B cell (primary cell): Measurements from ENCODE around the gene TGM6. TPM values are rescaled to one million over a fixed set of nuclear protein-coding genes. Genes with fewer than 3 reads are reported as not detected.

Source experiments
- ATAC-seq: fragments of 200-7000 bp; cut with Tn5 transposase; one replicate; pipeline ENCODE4 v1.10.0; 2021; ENCODE audit warnings: low read depth, mild to moderate bottlenecking, moderate number of reproducible peaks, moderate library complexity
- CTCF ChIA-PET: fragments of 350-600 bp; sonication (Branson Sonifier 250); formaldehyde crosslinking; loops from one replicate; lab custom pipeline; 2021; ENCODE audit warnings: antibody characterized with exemption, inconsistent platforms; lab: Charles Lee
- POLR2A ChIA-PET: fragments of 350-600 bp; sonication (Branson Sonifier 250); formaldehyde crosslinking; loops from one replicate; lab custom pipeline; 2021; ENCODE audit warnings: antibody characterized with exemption; lab: Charles Lee
- DNase-seq: peaks from one replicate; pipeline ENCODE4 v3.0.0; 2013
- H2AFZ ChIP-seq: 2 replicates; pipeline ENCODE4 v1.6.1; 2012; ENCODE audit warnings: mild to moderate bottlenecking, low read depth, low read length; ENCODE audit not compliant: insufficient read depth, poor library complexity, severe bottlenecking
- H3K27ac ChIP-seq, 2 donors: 1 replicate in 1 of 2; 2 replicates in 1 of 2; pipeline ENCODE4 v1.5.1; 2012 to 2013; ENCODE audit warnings: low read length in 2 of 2, mild to moderate bottlenecking in 2 of 2, moderate library complexity in 1 of 2
- H3K27me3 ChIP-seq, 4 experiments: fragments of 200-600 bp in 1 of 4; sonication (generic) in 1 of 4; replicated peaks in 1 of 4; 1 replicate in 2 of 4; 2 replicates in 2 of 4; pipeline versions ENCODE4 v1.6.1 to v1.7.0; 2013 to 2016; ENCODE audit warnings: low read length in 3 of 4, mild to moderate bottlenecking in 2 of 4, mixed read lengths in 1 of 4, moderate library complexity in 1 of 4; ENCODE audit not compliant: insufficient read depth in 4 of 4, control insufficient read depth in 3 of 4; ENCODE audit errors: control extremely low read depth in 1 of 4
- H3K36me3 ChIP-seq, 2 experiments: replicated peaks in 1 of 2; 1 replicate in 1 of 2; 2 replicates in 1 of 2; pipeline versions ENCODE4 v1.6.1 to v1.7.1; 2013; ENCODE audit warnings: low read length in 1 of 2; ENCODE audit not compliant: insufficient read depth in 2 of 2, control insufficient read depth in 1 of 2; ENCODE audit errors: control extremely low read depth in 1 of 2, extremely low read depth in 1 of 2
- H3K4me1 ChIP-seq, 2 donors: fragments of 200-600 bp in 1 of 2; sonication (generic) in 1 of 2; 1 replicate in 1 of 2; 2 replicates in 1 of 2; pipeline versions ENCODE4 v1.5.1 to v1.6.1; 2013 to 2017; ENCODE audit warnings: low read length in 2 of 2; ENCODE audit not compliant: control insufficient read depth in 2 of 2, insufficient read depth in 2 of 2
- H3K4me2 ChIP-seq: replicated peaks from 2 replicates; pipeline ENCODE3; 2012; ENCODE audit warnings: mild to moderate bottlenecking, low read depth, low read length; ENCODE audit not compliant: poor library complexity, severe bottlenecking
- H3K4me3 ChIP-seq, 5 experiments: fragments of 200-600 bp in 1 of 5; sonication (generic) in 1 of 5; 1 replicate in 3 of 5; 2 replicates in 2 of 5; pipeline versions ENCODE4 v1.5.1 to v1.7.0; 2011 to 2016; ENCODE audit warnings: low read length in 4 of 5, mild to moderate bottlenecking in 4 of 5, low read depth in 2 of 5, control low read depth in 1 of 5, moderate library complexity in 1 of 5; ENCODE audit not compliant: insufficient read depth in 1 of 5; ENCODE audit errors: control extremely low read depth in 1 of 5, extremely low read depth in 1 of 5
- H3K79me2 ChIP-seq: fragments of 200-600 bp; sonication (generic); one replicate; pipeline ENCODE4 v1.6.0; 2016; ENCODE audit warnings: low read length; ENCODE audit not compliant: control insufficient read depth, insufficient read depth
- H3K9ac ChIP-seq: fragments of 200-600 bp; sonication (generic); 2 replicates; pipeline ENCODE4 v1.6.1; 2017; ENCODE audit warnings: mild to moderate bottlenecking, low read length, moderate library complexity
- H3K9me3 ChIP-seq, 3 donors: one replicate each; pipeline versions ENCODE4 v1.6.1 to v1.7.1; 2013; ENCODE audit warnings: low read length in 2 of 3; ENCODE audit not compliant: control insufficient read depth in 2 of 3, insufficient read depth in 1 of 3; ENCODE audit errors: control extremely low read depth in 1 of 3
- H4K20me1 ChIP-seq: 2 replicates; pipeline ENCODE4 v1.6.0; 2012; ENCODE audit warnings: mild to moderate bottlenecking, low read length; ENCODE audit not compliant: insufficient read depth, control insufficient read depth, poor library complexity, severe bottlenecking
- H3K27ac Mint-ChIP-seq: one replicate; pipeline ENCODE4 v1.8.0; 2021; ENCODE audit warnings: mixed read lengths
- H3K27me3 Mint-ChIP-seq: one replicate; pipeline ENCODE4 v1.8.0; 2021; ENCODE audit warnings: mixed read lengths
- H3K4me1 Mint-ChIP-seq: one replicate; pipeline ENCODE4 v1.8.0; 2021; ENCODE audit warnings: mixed read lengths
- H3K4me3 Mint-ChIP-seq: one replicate; pipeline ENCODE4 v1.8.0; 2021; ENCODE audit warnings: mixed read lengths
- H3K9me3 Mint-ChIP-seq: one replicate; pipeline ENCODE4 v1.8.0; 2022; ENCODE audit warnings: mixed read lengths; ENCODE audit not compliant: insufficient read depth
- EZH2 ChIP-seq: IDR thresholded peaks from 2 replicates; pipeline ENCODE4 v1.6.1; 2012; ENCODE audit warnings: borderline replicate concordance, low read depth, mild to moderate bottlenecking, moderate library complexity, low read length; ENCODE audit not compliant: insufficient read depth, poor library complexity, severe bottlenecking
- WGBS: methylation state at CpG from one replicate; pipeline ENCODE4 v1.1.5; 2013; ENCODE audit warnings: missing lambda C conversion rate; ENCODE audit not compliant: insufficient coverage; 5-methylcytosine and 5-hydroxymethylcytosine counted together
- intact Hi-C: fragments of 100-400 bp; cut with micrococcal nuclease; formaldehyde crosslinking; loops from one replicate; pipeline ENCODE4 v1.10.0; 2022
- polyA plus RNA-seq: library from polyadenylated mRNA; depleted of rRNA; stranded (reverse); fragments of >200 nt; gene quantifications from 2 replicates; pipeline ENCODE4 v1.2.3, GENCODE V29; 2012
- total RNA-seq, 2 donors: library from RNA; stranded (reverse); fragments of 120-200 nt in 1 of 2; gene quantifications; 1 replicate in 1 of 2; 2 replicates in 1 of 2; pipeline versions ENCODE4 v1.2.3 to v1.2.4, GENCODE V29; 2013 to 2022
- TF ChIP-seq, protein P1 (sequence below): fragments of 200-600 bp; IDR thresholded peaks from one replicate; pipeline ENCODE4 v1.8.0; 2022; ENCODE audit warnings: antibody characterized with exemption, mild to moderate bottlenecking

Gene TGM6
- total and polyA plus RNA-seq, 2 donors (not counting 1 experiment from before 2014, with no cell fraction given) = not detected

DNA sequence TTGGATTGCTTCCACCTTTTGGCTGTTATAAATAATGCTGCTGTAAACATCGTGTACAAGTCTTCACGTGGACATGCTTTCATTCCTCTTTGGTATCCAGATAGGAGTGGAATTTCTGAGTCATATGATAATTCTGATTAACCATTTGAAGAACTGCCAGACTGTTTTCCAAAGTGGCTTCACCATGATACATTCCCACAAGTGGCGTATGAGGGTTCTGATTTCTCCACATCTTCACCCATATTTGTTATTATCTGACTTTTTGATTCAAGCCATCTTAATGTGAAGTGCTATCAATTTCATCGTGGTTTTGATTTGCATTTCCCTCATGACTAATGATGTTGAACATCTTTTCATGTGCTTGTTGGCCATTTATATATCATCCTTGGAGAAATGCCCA, 92.8 kb downstream of the TGM6 start:
- peaks cover 0 to 1% (median 0%) of the 10 kb centered on the region in 3 donors for H3K9me3 ChIP-seq
- H3K9ac ChIP-seq = no peak overlapping the region
- WGBS = 73% methylated on average over 2 of the region's 4 CpGs
- Mint-ChIP-seq H3K27ac (no peak overlapping the region), H3K9me3 (no peaks in the 10 kb centered on the region), H3K4me3 (no peak overlapping the region), H3K4me1 (peaks cover 21% of the 10 kb centered on the region), H3K27me3 (no peaks in the 10 kb centered on the region)
- intact Hi-C loops = loop anchor here (5.0 to 10.0 kb wide), 3 partner anchors 266 to 1081 kb away; partner anchors contain the start of genes FKBP1A and NSFL1C
- peaks cover 17 to 19% of the 10 kb centered on the region in 2 donors for H3K4me1 ChIP-seq
- TF ChIP-seq, protein P1, sequence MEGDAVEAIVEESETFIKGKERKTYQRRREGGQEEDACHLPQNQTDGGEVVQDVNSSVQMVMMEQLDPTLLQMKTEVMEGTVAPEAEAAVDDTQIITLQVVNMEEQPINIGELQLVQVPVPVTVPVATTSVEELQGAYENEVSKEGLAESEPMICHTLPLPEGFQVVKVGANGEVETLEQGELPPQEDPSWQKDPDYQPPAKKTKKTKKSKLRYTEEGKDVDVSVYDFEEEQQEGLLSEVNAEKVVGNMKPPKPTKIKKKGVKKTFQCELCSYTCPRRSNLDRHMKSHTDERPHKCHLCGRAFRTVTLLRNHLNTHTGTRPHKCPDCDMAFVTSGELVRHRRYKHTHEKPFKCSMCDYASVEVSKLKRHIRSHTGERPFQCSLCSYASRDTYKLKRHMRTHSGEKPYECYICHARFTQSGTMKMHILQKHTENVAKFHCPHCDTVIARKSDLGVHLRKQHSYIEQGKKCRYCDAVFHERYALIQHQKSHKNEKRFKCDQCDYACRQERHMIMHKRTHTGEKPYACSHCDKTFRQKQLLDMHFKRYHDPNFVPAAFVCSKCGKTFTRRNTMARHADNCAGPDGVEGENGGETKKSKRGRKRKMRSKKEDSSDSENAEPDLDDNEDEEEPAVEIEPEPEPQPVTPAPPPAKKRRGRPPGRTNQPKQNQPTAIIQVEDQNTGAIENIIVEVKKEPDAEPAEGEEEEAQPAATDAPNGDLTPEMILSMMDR = no peak
- TF ChIP-seq EZH2 = no peak
- peaks cover 20% of the 10 kb centered on the region for H3K79me2 ChIP-seq
- ChIA-PET CTCF (interaction anchor here (1.5 kb wide), 1 partner anchor 49 kb away, joined by 4 read pairs; no protein-coding TSS in a partner anchor), POLR2A (no interaction called here)
- ATAC-seq = no peak
- no peak overlapping the region for H3K4me2 ChIP-seq
- H3K4me3 ChIP-seq = no peak overlapping the region
- H4K20me1 ChIP-seq = peaks cover 17% of the 10 kb centered on the region
- no peaks in the 10 kb centered on the region for H3K36me3 ChIP-seq
- no peak for DNase-seq
- no peaks in the 10 kb centered on the region for H3K27me3 ChIP-seq
- H3K27ac ChIP-seq = no peak overlapping the region
- no peak overlapping the region for H2AFZ ChIP-seq

DNA sequence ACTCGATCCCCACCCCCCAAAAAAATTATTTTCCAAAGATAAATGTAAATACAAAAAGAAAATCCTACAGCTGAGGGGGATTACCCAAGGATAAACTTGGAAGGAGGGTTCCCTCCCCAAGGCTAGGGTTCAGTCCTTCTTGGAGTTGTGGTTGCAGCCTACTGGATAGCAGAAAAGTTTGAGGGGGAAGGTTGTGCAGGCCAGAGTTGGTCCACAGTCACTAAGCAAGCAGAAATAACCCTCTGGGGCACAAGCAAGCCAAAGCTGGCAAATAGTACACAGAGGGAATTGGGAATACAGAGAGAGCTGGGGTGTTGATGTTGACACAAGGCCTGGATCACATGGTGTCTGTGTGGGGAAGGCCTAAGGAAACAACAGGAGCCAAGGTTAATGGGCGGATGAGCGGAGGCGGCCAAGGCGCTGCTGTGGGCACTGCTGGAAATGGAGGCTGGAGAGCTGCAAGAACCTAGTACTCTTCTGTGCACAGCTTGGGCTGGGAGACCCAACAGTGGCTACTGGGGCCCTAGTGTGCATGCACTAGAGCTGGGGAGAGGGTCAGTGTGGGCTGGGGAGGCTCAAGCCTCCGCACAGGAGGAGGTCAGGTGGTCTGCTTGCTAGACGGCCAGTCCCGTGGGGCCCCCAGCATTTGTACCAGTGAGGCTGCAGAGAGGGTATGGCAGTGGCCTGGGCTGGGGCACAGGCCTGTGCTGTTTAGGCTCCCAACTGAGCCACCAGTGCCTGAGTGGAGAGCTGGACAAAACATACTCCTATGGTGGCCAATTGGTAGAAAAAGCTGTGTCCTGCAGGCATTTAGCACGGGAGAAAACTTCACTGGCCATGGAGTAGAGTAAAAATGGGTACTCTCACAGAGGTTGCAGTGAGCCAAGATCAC, 95.4 kb downstream of the TGM6 start:
- H3K4me2 ChIP-seq = no peak overlapping the region

More for the DNA sequence above, 95.4 kb downstream of the TGM6 start:
- Histone ChIP-seq H4K20me1 (no peaks in the 10 kb centered on the region), H3K4me1 (peaks cover 2 to 3% of the 10 kb centered on the region in 2 donors), H3K27me3 (no peaks in the 10 kb centered on the region), H3K27ac (no peak overlapping the region), H3K9ac (no peak overlapping the region), H3K9me3 (peaks cover 1 to 12% (median 6%) of the 10 kb centered on the region in 3 donors), H3K36me3 (peaks cover 4 to 10% of the 10 kb centered on the region in 2 experiments), H3K79me2 (no peaks in the 10 kb centered on the region), H3K4me3 (no peak overlapping the region), H2AFZ (no peak overlapping the region)
- H3K4me1 Mint-ChIP-seq = peaks cover 2% of the 10 kb centered on the region
- H3K4me3 Mint-ChIP-seq = no peak overlapping the region
- 94% methylated on average over 7 of the region's 9 CpGs for WGBS
- ChIA-PET POLR2A (no interaction called here), CTCF (interaction anchor here (0.9 to 1.2 kb wide), 2 partner anchors 269 to 511 kb away, joined by 3 read pairs; no protein-coding TSS in a partner anchor)
- no peak for ATAC-seq
- H3K9me3 Mint-ChIP-seq = peaks cover 1% of the 10 kb centered on the region
- TF ChIP-seq, protein P1 = no peak
- no peak for TF ChIP-seq EZH2
- intact Hi-C loops = loop anchor here (10.0 kb wide), 1 partner anchor 1011 kb away; the partner anchor contains the start of gene NSFL1C
- DNase-seq = no peak
- H3K27ac Mint-ChIP-seq = no peak overlapping the region
- H3K27me3 Mint-ChIP-seq = no peaks in the 10 kb centered on the region
